RWPE2 (cell line): Measurements from ENCODE around the gene SIRT2.
"Not testable (repeated sequence)": the region's sequence is repeated elsewhere in the genome, so short reads cannot be mapped to it uniquely, and the experiment has no call there.

Experiments
- ATAC-seq: fragments of 200-7000 bp; cut with Tn5 transposase; 3 replicates; pipeline ENCODE4 v1.9.1; 2021; ENCODE audit warnings: low read depth
- DNase-seq: peaks from one replicate; pipeline ENCODE4 v3.0.0-alpha.2; 2020; ENCODE audit warnings: low spot score
- H3K27ac ChIP-seq: fragments of 450-650 bp; 2 replicates; pipeline ENCODE4 v1.5.1; 2017; ENCODE audit warnings: mild to moderate bottlenecking; ENCODE audit not compliant: poor library complexity, severe bottlenecking
- H3K27me3 ChIP-seq: fragments of 250-450 bp; sonication (Bioruptor Pico); 2 replicates; pipeline ENCODE4 v1.5.1; 2021; ENCODE audit warnings: mild to moderate bottlenecking, moderate library complexity; ENCODE audit not compliant: insufficient read depth, poor library complexity, severe bottlenecking
- H3K36me3 ChIP-seq: fragments of 250-450 bp; sonication (Bioruptor Pico); 2 replicates; pipeline ENCODE4 v1.5.1; 2020; ENCODE audit warnings: low read depth, mild to moderate bottlenecking, moderate library complexity
- H3K4me1 ChIP-seq: fragments of 250-450 bp; sonication (Bioruptor Pico); 2 replicates; pipeline ENCODE4 v1.5.1; 2021; ENCODE audit warnings: mild to moderate bottlenecking, moderate library complexity; ENCODE audit not compliant: insufficient read depth, poor library complexity, severe bottlenecking
- H3K4me3 ChIP-seq: fragments of 250-450 bp; sonication (Bioruptor Pico); 2 replicates; pipeline ENCODE4 v1.5.1; 2021; ENCODE audit warnings: mild to moderate bottlenecking, moderate library complexity; ENCODE audit not compliant: severe bottlenecking
- H3K9me3 ChIP-seq: fragments of 250-450 bp; sonication (Bioruptor Pico); 2 replicates; pipeline ENCODE4 v1.5.1; 2021; ENCODE audit warnings: mild to moderate bottlenecking, moderate library complexity; ENCODE audit not compliant: severe bottlenecking
- CTCF ChIP-seq: fragments of 450-650 bp; IDR thresholded peaks from one replicate; pipeline ENCODE4 v1.5.1; 2017; ENCODE audit warnings: mild to moderate bottlenecking, moderate library complexity; ENCODE audit not compliant: poor library complexity, severe bottlenecking

Gene SIRT2

GRCh38 chr19:38942471-38943181 is 43.2 kb upstream of the SIRT2 start:
- no peak overlapping the region for H3K4me3 ChIP-seq
- H3K36me3 ChIP-seq = no peaks in the 10 kb centered on the region
- H3K27ac ChIP-seq = no peak overlapping the region
- no peaks in the 10 kb centered on the region for H3K27me3 ChIP-seq
- H3K4me1 ChIP-seq = no peaks in the 10 kb centered on the region
- no peaks in the 10 kb centered on the region for H3K9me3 ChIP-seq
- DNase-seq = no peak
- no peak for ATAC-seq
- TF ChIP-seq CTCF = no peak

- H3K4me3 ChIP-seq = no peak overlapping the region
- no peaks in the 10 kb centered on the region for H3K36me3 ChIP-seq
- H3K27me3 ChIP-seq = no peaks in the 10 kb centered on the region
- H3K4me1 ChIP-seq = no peaks in the 10 kb centered on the region
- no peaks in the 10 kb centered on the region for H3K9me3 ChIP-seq
- ATAC-seq (no peak), DNase-seq (no peak)
- no peak overlapping the region for H3K27ac ChIP-seq
- TF ChIP-seq CTCF = no peak
These were observed 42.6 kb upstream of the SIRT2 start for GRCh38 chr19:38941979-38942378.

- not testable (repeated sequence) for ATAC-seq, H3K4me1 ChIP-seq, H3K27ac ChIP-seq, H3K36me3 ChIP-seq, DNase-seq, H3K27me3 ChIP-seq, H3K4me3 ChIP-seq, H3K9me3 ChIP-seq
These were observed 42.0 kb upstream of the SIRT2 start for GRCh38 chr19:38941466-38941865.

- H3K27me3 ChIP-seq = no peaks in the 10 kb centered on the region
- no peak overlapping the region for H3K4me3 ChIP-seq
- ATAC-seq = no peak
- no peak overlapping the region for H3K27ac ChIP-seq
- DNase-seq = no peak
- TF ChIP-seq CTCF = no peak
- H3K4me1 ChIP-seq = no peaks in the 10 kb centered on the region
- no peaks in the 10 kb centered on the region for H3K9me3 ChIP-seq
- H3K36me3 ChIP-seq = no peaks in the 10 kb centered on the region
These were observed 40.5 kb upstream of the SIRT2 start for GRCh38 chr19:38939957-38940356.

GRCh38 chr19:38933544-38933943 is 34.1 kb upstream of the SIRT2 start:
- TF ChIP-seq CTCF = no peak
- H3K36me3 ChIP-seq = peaks cover 24% of the 10 kb centered on the region
- ATAC-seq (no peak), DNase-seq (no peak)
- H3K4me1 ChIP-seq = no peaks in the 10 kb centered on the region
- H3K9me3 ChIP-seq = no peaks in the 10 kb centered on the region
- no peak overlapping the region for H3K27ac ChIP-seq
- H3K4me3 ChIP-seq = no peak overlapping the region
- no peaks in the 10 kb centered on the region for H3K27me3 ChIP-seq
